SJCRH30 (cell line): ENCODE results near the gene ATOX1. TPM values are rescaled to one million over a fixed set of nuclear protein-coding genes. Genes with fewer than 3 reads are reported as not detected.
"Not testable (repeated sequence)": the region's sequence is repeated elsewhere in the genome, so short reads cannot be mapped to it uniquely, and the experiment has no call there.

Source experiments
- DNase-seq, 2 experiments: peaks; one replicate each; pipeline ENCODE4 v3.0.0-alpha.2; 2015 to 2020
- H3K27ac ChIP-seq: fragments of 250-450 bp; sonication (Bioruptor Pico); 2 replicates; pipeline ENCODE4 v1.5.1; 2020; ENCODE audit warnings: mild to moderate bottlenecking, moderate library complexity
- H3K27me3 ChIP-seq: fragments of 250-450 bp; sonication (Bioruptor Pico); 2 replicates; pipeline ENCODE4 v1.5.1; 2020; ENCODE audit warnings: mild to moderate bottlenecking, moderate library complexity
- H3K36me3 ChIP-seq: fragments of 250-450 bp; sonication (Bioruptor Pico); 2 replicates; pipeline ENCODE4 v1.5.1; 2020; ENCODE audit warnings: mild to moderate bottlenecking, moderate library complexity
- H3K4me1 ChIP-seq: fragments of 250-450 bp; sonication (Bioruptor Pico); 2 replicates; pipeline ENCODE4 v1.5.1; 2020; ENCODE audit warnings: mild to moderate bottlenecking, moderate library complexity
- H3K4me3 ChIP-seq: fragments of 250-450 bp; sonication (Bioruptor Pico); 2 replicates; pipeline ENCODE4 v1.5.1; 2020; ENCODE audit warnings: mild to moderate bottlenecking, moderate library complexity
- H3K9me3 ChIP-seq: fragments of 250-450 bp; sonication (Bioruptor Pico); replicated peaks from 2 replicates; pipeline ENCODE4 v1.5.1; 2020; ENCODE audit warnings: mild to moderate bottlenecking, moderate library complexity
- total RNA-seq: library from RNA; depleted of rRNA; stranded (reverse); fragments of >200 nt; shearing (Covaris generic); gene quantifications from 2 replicates; pipeline ENCODE4 v1.2.3, GENCODE V29; 2014

The ATOX1 gene
- total RNA-seq, 1 experiment from 2014 or later: 68.4 TPM

- DNase-seq: no peak
- Histone ChIP-seq H3K4me3 (no peak overlapping the region), H3K4me1 (no peaks in the 10 kb centered on the region), H3K27me3 (no peaks in the 10 kb centered on the region), H3K27ac (no peak overlapping the region), H3K36me3 (no peaks in the 10 kb centered on the region), H3K9me3 (peaks cover 9% of the 10 kb centered on the region; the same call in 1 of the 2 replicates)
Measured at GRCh38 chr5:151730381-151730780, 28.1 kb downstream of the ATOX1 start.

- not testable (repeated sequence) for H3K9me3 ChIP-seq, H3K27me3 ChIP-seq, DNase-seq, H3K4me3 ChIP-seq, H3K27ac ChIP-seq, H3K4me1 ChIP-seq, H3K36me3 ChIP-seq
Measured at GRCh38 chr5:151729597-151729996, 28.8 kb downstream of the ATOX1 start.

- Histone ChIP-seq H3K27me3 (no peaks in the 10 kb centered on the region), H3K27ac (no peak overlapping the region)
- no peak for DNase-seq
Measured at GRCh38 chr5:151724360-151724759, 34.1 kb downstream of the ATOX1 start.

GRCh38 chr5:151722546-151722945 is 35.9 kb downstream of the ATOX1 start:
- H3K4me3 ChIP-seq: no peak overlapping the region
- no peak for DNase-seq
- no peaks in the 10 kb centered on the region for H3K9me3 ChIP-seq
- H3K4me1 ChIP-seq: no peaks in the 10 kb centered on the region
- H3K36me3 ChIP-seq: no peaks in the 10 kb centered on the region
- no peak overlapping the region for H3K27ac ChIP-seq
- H3K27me3 ChIP-seq: no peaks in the 10 kb centered on the region

More at GRCh38 chr5:151724360-151724759, 34.1 kb downstream of the ATOX1 start:
- peaks cover 3% of the 10 kb centered on the region; the same call in 1 of the 2 replicates for H3K9me3 ChIP-seq
- H3K4me1 ChIP-seq: no peaks in the 10 kb centered on the region
- no peaks in the 10 kb centered on the region for H3K36me3 ChIP-seq
- H3K4me3 ChIP-seq: no peak overlapping the region

- no peak overlapping the region for H3K27ac ChIP-seq
- DNase-seq: no peak
- no peak overlapping the region for H3K4me3 ChIP-seq
- no peaks in the 10 kb centered on the region for H3K4me1 ChIP-seq
- H3K36me3 ChIP-seq: no peaks in the 10 kb centered on the region
- H3K27me3 ChIP-seq: no peaks in the 10 kb centered on the region
- H3K9me3 ChIP-seq: no peaks in the 10 kb centered on the region
Measured at GRCh38 chr5:151721812-151722391, 36.5 kb downstream of the ATOX1 start.

- no peaks in the 10 kb centered on the region for H3K4me1 ChIP-seq
- H3K27ac ChIP-seq: no peak overlapping the region
- H3K9me3 ChIP-seq: no peaks in the 10 kb centered on the region
- no peak overlapping the region for H3K4me3 ChIP-seq
- no peaks in the 10 kb centered on the region for H3K27me3 ChIP-seq
- H3K36me3 ChIP-seq: no peaks in the 10 kb centered on the region
- no peak for DNase-seq
Measured at GRCh38 chr5:151721087-151721646, 37.3 kb downstream of the ATOX1 start.

- no peaks in the 10 kb centered on the region for H3K4me1 ChIP-seq
- no peaks in the 10 kb centered on the region for H3K9me3 ChIP-seq
- no peak overlapping the region for H3K27ac ChIP-seq
- H3K4me3 ChIP-seq: no peak overlapping the region
- no peaks in the 10 kb centered on the region for H3K27me3 ChIP-seq
- H3K36me3 ChIP-seq: no peaks in the 10 kb centered on the region
- DNase-seq: no peak
Measured at GRCh38 chr5:151720215-151720614, 38.2 kb downstream of the ATOX1 start.

GRCh38 chr5:151719228-151720000 is 39.0 kb downstream of the ATOX1 start:
- Histone ChIP-seq H3K4me3 (no peak overlapping the region), H3K27me3 (no peaks in the 10 kb centered on the region), H3K36me3 (no peaks in the 10 kb centered on the region), H3K27ac (no peak overlapping the region), H3K9me3 (no peaks in the 10 kb centered on the region), H3K4me1 (no peaks in the 10 kb centered on the region)
- DNase-seq: peak; percentile 69 to 84

- H3K27ac ChIP-seq: no peak overlapping the region
- no peaks in the 10 kb centered on the region for H3K27me3 ChIP-seq
- no peaks in the 10 kb centered on the region for H3K4me1 ChIP-seq
- no peaks in the 10 kb centered on the region for H3K9me3 ChIP-seq
- no peak overlapping the region for H3K4me3 ChIP-seq
- H3K36me3 ChIP-seq: no peaks in the 10 kb centered on the region
- no peak for DNase-seq
Measured at GRCh38 chr5:151718646-151719045, 39.8 kb downstream of the ATOX1 start.

- no peak overlapping the region for H3K4me3 ChIP-seq
- no peak overlapping the region for H3K27ac ChIP-seq
- H3K36me3 ChIP-seq: no peaks in the 10 kb centered on the region
- no peaks in the 10 kb centered on the region for H3K9me3 ChIP-seq
- no peaks in the 10 kb centered on the region for H3K27me3 ChIP-seq
- no peaks in the 10 kb centered on the region for H3K4me1 ChIP-seq
- no peak for DNase-seq
Measured at GRCh38 chr5:151718153-151718552, 40.3 kb downstream of the ATOX1 start.

GRCh38 chr5:151717416-151717815 is 41.0 kb downstream of the ATOX1 start:
- Histone ChIP-seq H3K27ac (no peak overlapping the region), H3K4me3 (no peak overlapping the region), H3K4me1 (no peaks in the 10 kb centered on the region), H3K9me3 (no peaks in the 10 kb centered on the region), H3K27me3 (no peaks in the 10 kb centered on the region), H3K36me3 (no peaks in the 10 kb centered on the region)
- DNase-seq: no peak

- Histone ChIP-seq H3K36me3 (no peaks in the 10 kb centered on the region), H3K4me3 (no peak overlapping the region), H3K9me3 (no peaks in the 10 kb centered on the region), H3K27me3 (no peaks in the 10 kb centered on the region), H3K4me1 (peaks cover 18% of the 10 kb centered on the region), H3K27ac (no peak overlapping the region)
- no peak for DNase-seq
Measured at GRCh38 chr5:151709109-151709735, 49.2 kb downstream of the ATOX1 start.

GRCh38 chr5:151708126-151708525 is 50.3 kb downstream of the ATOX1 start:
- H3K27ac ChIP-seq: peak overlapping the region; percentile 79
- no peak overlapping the region for H3K4me3 ChIP-seq
- DNase-seq: peak in 1 of 2 experiments; percentile 32
- peaks cover 26% of the 10 kb centered on the region for H3K4me1 ChIP-seq
- no peaks in the 10 kb centered on the region for H3K27me3 ChIP-seq
- no peaks in the 10 kb centered on the region for H3K36me3 ChIP-seq
- H3K9me3 ChIP-seq: no peaks in the 10 kb centered on the region

GRCh38 chr5:151707567-151707966 is 50.9 kb downstream of the ATOX1 start:
- peaks cover 31% of the 10 kb centered on the region for H3K4me1 ChIP-seq
- DNase-seq: peak; percentile 88 to 95
- H3K36me3 ChIP-seq: no peaks in the 10 kb centered on the region
- H3K9me3 ChIP-seq: no peaks in the 10 kb centered on the region
- H3K27me3 ChIP-seq: no peaks in the 10 kb centered on the region
- H3K4me3 ChIP-seq: no peak overlapping the region
- H3K27ac ChIP-seq: peak overlapping the region; percentile 79

- H3K36me3 ChIP-seq: no peaks in the 10 kb centered on the region
- peaks cover 34% of the 10 kb centered on the region for H3K4me1 ChIP-seq
- DNase-seq: no peak
- H3K27ac ChIP-seq: peak overlapping the region; percentile 79
- H3K27me3 ChIP-seq: no peaks in the 10 kb centered on the region
- no peaks in the 10 kb centered on the region for H3K9me3 ChIP-seq
- no peak overlapping the region for H3K4me3 ChIP-seq
Measured at GRCh38 chr5:151706906-151707305, 51.5 kb downstream of the ATOX1 start.
